ENCODE measurements around the gene PPDPF.
A peak's percentile ranks its signal among the peaks of the same experiment; 100 is the strongest.

The PPDPF gene

DNA sequence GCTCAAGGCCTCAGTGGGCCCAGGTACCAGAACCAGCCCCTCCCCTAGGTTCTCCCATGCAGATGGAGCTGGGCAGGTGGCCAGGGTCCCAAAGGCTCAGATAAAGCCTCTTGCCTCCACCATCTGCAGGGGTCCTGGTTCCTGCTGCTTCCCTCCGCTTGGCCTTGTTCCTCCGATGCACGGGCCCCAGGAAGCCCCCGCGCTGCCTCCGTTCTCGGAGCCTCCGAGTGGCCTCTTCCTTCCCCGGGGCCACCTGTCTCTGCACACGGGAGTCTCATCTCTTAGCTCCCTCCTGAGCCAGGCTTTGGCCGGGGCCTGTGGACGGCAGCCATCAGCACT, 18.5 kb downstream of the PPDPF start:
- DNase-seq, result no peak

DNA sequence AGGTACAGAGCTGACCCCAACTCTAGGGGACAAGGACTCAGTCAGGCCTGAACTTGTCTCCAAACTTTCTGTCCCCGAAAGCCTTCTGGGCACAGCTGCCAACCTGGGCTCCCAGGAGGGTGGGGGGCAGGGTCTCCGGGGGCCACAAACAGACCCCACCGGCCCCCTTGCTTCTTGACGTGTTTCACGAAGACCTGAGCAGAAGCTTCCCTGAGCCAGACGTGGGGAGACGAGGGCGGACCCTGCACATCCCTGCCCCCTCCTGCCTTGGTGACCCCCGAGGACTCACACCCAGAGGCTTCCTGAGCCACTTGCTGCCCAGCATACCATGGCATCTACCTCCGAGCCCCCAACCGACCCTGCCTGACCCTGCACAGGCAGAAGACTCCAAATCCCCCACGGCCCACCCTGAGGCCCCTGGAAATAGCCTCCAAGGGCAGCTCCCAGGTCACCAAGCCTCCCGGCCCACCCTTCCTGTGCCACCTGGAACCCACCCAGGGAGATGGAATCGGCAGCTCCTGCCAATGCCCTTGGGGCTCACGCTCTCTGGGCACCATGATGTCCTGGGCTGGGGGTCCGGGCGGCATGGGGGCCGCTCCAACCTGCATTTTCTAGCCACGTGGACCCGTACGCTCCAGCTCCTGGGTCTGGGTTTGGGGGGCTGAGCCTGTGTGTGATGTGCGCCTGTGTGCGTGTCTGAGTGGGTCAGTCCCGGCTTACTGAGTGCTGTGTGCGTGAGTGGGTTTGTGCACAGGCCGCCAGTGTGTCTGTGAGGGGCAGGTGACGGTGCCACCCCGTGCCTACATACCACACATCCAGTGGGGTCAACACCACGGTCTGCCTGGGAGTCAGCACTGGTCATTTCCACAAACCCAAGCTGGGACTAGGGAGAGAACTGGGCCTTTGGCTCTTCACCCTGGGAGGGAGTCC, 19.1 kb downstream of the PPDPF start:
- DNase-seq, result no peak

DNA sequence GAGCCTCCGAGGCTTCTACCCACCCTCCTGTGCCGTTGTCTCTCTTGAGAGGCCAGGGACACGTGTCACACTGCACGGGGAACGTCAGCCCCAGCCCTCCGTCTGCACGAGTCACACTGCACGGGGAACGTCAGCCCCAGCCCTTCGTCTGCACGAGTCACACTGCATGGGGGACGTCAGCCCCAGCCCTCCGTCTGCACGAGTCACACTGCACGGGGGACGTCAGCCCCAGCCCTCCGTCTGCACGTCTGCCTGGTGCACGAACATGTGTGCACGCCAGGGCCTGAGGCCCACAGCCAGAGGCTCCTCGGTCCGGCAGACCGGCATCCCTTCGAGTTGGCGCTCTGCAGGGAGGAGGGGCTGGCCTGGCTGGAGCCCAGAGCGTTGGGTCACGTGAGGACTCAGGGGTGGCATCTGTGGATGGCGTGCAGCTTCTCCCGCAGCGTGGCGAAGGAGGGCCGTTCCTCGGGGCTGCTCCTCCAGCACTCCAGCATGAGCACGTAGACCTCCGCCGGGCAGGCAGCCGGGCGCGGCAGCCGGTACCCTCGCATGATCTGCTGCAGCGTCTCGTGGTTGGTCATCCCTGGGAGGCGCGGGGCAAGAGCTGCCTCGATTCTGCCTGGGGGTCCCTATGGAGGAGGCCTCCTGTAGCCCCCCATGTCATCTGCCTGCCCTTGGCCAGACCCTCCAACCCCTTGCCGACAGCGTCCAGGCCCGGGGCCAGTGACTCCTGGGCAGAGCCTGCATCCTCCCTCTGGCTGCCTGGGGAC, 20.0 kb downstream of the PPDPF start:
- no peak for DNase-seq

DNA sequence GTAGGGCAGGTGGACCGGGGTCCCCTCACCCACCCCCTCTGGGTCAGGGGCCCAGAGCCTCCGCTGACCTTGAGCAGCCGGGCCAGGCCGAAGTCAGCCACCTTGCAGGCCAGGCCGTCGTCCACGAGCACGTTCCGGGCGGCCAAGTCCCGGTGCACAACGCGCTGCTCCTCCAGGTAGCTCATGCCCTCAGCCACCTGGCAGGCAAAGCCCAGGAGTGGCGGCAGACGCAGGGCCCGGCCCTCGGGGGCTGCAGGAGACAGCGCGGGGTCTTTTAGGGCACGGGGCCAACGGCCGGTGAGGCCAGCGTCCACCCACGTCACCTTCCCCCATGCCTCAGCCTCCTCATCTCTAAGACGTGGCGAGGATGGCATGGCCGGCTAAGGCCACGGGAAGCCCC, 20.8 kb downstream of the PPDPF start:
- no peak for DNase-seq

DNA sequence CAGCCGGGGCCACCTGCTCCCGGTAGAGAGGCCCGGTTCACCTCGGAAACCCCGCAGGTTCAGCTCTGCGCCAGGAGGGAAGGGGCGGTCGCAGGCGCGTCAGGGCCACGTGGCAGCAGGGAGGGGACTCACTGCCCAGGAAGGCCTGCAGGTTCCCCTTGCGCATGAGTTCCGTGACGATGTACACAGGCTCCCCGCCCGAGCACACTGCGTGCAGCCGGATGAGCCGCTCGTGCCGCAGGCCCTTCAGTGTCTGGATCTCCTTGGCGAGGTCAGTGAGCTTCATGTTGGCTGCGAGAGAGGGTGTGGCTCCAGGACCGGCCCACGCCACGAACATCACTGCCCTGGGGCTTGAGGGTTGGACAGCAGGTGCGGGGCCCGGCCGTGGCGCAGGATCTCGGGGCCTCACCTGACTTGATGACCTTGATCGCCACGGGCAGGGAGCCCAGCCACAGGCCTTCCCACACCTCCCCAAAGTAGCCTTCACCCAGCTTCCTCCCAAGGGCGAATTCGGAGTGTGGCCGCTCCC, 21.5 kb downstream of the PPDPF start:
- no peak for DNase-seq

DNA sequence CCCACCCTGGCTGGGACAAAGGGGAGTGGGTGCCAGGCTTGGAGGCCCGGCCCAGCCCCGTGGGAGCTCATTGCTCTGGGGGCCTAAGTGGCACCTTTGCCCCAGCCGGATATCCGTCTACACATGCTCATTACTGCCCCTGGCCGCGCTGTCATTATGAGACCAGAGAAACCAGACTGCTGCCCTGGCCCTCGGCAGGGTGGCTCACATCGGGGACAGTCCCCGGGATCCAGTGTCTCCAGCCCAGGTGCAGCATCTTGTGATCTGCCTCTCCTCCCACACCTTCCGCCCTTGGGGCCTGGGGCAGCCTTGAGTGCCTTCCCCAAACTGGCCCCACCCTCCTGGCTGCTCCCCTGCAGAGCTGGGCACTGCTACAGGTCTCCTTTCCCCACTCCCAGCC, 22.1 kb downstream of the PPDPF start:
- no peak for DNase-seq

DNA sequence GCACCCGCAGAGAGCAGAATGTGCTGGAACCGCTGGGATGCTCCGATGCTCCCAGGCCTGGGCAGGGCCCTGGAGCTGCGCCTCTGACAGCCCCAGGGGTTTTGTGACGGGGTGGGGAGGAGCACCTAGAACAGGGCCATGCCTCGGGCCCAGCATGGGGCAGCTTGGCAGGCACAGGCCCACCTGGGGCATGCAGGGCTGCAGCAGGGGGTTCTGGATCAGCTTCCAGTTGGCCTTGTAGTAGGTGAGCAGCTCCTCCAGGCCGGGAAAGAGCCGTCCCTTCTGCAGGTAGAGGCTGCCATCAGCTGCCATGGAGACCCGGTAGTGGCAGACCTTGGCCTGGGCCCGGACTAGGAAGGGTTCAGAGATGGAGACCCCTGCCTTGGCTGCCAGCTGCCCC, 22.6 kb downstream of the PPDPF start:
- DNase-seq, result no peak

DNA sequence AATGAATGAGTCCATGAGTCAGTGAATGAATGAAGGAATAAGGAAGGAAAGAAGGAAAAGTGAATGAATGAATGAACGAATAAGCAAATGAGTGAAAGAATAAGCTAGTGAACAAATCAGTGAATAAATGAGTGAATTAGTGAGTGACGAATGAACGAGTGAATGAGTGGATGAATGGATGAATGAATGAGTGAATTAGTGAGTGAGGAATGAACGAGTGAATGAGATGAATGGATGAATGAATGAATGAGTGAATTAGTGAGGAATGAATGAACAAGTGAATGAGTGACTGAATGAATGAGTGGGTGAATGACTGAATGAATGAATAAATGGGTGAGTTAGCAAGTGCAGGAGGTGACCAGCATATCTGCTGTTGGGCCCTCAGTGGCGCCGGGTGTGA, 23.2 kb downstream of the PPDPF start:
- no peak for DNase-seq

DNA sequence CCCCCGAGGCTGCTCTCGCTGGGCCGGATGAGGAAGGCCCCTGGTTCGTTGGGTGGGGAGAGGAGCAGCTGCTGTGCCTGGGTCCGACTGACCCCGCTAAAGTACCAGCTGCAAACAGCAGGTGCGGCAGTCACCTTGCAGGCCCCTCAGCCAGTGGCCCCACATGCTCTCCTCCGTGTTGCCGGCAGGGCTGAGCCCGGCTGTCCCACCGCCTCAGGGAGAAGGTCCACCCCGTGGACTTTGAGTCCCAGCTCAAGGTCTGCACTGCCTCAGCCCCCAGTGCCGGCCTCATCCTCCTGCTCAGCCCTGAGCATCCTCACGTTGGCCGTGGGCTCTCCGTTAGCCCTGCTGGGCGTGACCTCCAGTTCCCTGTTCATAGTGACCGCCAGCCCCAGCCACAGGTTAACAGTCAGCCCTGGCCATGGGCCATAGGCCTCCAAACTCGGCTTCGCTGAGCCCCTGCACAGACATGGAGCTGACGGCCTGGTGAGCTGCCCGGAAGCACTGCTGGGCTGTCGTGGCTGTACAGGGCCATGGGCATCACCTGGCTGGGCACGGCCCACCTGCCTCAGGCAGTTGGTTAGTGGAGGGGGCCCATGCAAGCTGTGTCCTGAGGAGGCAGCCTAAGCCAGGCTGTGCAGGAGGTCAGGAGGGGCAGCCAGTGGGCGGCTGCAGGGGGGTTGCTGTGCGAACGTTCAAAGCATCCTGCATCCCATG, 23.8 kb downstream of the PPDPF start:
- DNase-seq, result no peak

DNA sequence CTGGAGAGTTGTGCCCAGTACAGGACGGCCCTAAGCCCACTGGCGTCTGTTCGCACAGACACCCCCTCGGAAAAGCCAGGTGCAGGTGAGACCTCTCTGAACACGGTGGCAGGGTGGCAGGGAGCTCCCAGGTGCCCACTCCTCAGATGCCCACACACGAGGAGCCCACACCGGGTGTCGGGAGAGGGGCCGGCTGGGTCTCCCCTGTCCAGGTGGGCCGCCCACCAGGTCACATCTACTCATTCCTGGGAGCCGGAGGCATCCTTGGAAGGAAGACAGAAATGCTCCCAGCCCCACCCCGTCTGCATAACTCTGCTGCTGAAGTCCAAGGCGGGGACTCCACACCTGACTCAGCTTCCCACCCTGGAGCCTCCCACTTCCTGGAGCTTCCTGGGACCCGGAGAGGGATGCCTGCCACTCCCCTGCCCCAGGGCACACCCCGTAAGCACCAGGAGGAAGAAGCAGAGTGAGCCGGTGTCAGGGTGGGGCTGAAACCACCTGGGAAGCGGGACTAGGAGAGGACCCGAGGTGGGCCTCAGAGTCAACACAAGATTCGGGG, 24.5 kb downstream of the PPDPF start:
- DNase-seq, result peak; percentile 37

DNA sequence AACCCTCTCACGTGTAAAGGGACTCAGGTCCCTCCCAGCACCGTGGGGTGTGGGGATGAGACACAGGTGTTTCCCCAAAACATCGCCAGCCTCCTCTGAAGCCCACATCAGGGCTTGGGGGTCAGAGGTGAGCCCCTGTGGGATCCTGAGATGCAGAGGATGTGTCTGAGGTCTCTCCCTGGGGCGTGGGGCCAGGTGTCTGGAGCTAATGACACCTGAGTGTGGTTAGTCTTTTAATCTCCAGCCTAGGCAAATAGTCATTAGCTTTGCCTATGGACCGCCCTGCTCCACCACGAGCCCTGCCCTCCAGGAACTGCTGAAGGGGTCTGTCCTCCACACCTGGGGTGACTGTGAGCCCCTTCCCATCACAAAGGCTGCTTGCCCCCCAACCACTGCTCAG, 25.2 kb downstream of the PPDPF start:
- DNase-seq, result no peak

DNA sequence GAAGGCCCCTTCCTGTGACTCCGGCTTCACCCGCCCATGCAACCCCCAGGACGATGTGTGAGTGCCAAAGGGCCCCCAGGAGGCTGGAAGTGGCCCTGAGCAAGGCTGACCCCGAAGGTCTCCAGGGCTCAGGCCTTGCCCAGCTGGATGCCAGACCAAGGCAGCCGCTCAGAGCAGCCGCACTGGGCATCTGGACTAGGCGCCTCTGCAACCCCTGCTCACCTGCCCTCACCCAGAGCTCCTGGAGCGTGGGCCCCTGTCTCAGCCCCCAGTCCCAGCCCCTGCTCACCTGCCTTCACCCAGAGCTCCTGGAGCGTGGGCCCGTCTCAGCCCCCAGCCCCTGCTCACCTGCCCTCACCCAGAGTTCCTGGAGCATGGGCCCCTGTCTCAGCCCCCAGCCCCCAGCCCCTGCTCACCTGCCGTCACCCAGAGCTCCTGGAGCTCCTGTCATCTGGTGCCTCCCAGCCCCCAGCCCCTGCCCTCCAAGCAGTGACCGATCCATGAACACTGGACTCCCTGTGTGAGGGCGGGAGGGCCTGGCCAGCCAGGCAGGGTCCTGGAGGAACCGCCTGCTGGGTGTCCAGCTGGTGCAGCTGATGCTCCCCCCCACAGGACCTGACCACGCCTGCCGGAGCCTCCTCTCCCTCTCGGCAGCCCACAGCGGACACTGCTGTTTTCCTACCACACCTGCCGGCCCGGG, 25.8 kb downstream of the PPDPF start:
- DNase-seq, result no peak

DNA sequence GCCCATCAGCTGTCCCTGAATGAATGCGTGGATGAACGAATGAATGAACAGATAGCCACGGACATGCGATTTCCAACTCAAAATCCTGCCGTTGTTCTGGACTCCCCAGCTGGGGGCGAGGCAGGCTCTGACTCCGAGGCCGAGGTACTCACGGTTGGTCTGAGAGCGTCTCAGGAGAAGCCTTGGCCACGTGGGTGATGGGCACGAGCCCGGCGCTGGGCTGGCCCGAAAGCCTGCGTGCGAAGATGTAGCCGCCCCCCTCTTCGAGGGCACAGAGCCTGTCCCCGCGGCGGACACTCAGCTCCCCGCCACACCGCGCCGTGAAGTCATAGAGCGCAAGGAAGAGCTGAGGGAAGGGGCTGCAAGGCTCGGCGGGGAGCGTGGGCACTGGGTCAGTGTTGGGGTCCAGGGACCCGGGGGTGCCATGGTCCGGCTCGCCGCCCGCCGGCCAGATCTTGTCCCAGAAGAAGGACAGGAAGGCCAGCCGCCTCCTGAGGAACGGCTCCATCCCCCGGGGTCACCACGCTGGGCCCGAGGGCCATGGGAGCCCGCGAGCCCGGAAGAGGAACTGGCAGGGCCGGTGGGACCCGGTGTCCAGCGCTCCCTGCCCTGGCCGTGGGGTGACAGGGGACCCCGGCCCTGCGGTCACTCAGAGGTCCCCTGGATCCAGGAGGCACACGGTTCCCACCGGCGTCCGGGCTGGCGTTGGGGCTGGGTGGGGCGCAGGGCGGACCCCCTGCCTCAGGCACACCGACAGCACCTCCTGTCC, 26.6 kb downstream of the PPDPF start:
- no peak for DNase-seq

DNA sequence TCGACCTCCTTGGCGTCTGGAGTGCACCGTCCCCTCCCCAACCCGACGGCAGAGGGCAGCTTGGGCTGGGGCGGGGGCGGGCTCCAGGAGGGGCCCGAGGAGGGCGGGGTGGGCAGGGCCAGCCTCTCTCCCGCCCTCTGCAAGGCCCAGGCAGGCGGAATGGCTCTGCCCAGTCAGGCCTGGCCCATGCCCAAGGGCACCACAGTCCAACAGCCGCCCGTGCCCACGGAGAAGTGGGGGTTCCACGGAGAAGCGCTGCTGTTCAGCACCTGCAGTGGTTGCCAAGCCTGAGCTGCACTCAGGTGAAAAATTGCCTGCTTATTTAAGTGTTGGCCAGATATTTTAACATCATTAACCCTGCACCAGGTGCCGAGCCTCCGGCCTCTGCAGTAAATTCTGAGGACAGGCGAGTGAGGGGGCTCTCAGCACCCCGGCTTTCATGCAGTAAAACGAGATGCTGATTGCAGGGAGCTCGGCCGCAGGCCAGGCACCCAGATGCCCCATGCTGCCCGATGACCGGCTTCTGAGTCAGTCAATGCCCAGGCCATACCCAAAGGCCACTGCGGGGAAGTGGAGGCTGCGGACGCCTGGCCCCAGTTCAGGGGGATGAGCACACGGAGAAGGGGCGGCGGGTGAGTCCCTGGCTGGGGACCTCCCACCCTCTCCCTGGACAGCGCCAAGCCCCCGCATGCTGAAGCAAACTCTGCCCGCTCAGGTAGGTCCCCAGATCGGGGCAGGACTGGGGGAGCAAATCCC, 27.3 kb downstream of the PPDPF start, which contains the start of gene SRMS:
Gene SRMS, minus strand, starts transcription at position 25 of the 756 bp plus-strand sequence. CDS start 286 bp downstream, outside the sequence.
- DNase-seq, result no peak

DNA sequence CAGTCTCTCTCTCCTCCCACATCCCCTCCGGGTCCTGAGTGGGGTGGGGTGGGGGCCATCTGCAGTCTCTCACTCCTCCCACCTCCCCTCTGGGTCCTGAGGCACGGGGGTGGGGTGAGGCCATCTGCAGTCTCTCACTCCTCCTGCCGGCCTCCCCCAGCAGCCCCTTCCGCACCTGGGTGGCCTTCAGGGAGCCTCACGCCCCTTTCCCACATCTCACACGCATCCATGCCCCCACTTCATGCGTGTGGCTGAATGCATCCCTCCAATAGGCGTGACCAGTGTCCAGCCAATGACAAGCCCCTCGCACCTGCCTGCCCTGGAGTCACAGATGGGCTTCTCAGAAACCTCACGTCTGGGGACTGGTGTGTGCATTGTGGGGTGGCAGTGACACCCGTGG, 28.0 kb downstream of the PPDPF start:
- no peak for DNase-seq

DNA sequence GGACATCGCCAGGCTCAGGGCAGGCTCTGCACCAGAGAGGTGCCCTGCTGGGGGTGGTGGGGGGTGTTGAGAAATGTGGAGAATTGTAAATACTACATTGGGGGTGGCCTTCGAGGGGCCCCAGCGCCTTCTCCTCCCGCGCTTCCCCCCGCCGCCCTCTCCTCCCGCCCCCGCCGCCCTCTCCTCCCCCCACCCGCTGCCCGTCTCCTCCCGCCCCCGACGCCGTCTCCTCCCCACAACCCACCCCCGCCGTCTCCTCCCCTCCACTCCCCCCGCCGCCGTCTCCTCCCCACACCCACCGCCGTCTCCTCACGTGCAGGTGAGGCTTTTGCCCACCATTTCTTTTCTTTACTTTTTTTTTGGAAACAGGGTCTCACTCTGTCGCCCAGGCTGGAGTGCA, 28.5 kb downstream of the PPDPF start:
- no peak for DNase-seq

DNA sequence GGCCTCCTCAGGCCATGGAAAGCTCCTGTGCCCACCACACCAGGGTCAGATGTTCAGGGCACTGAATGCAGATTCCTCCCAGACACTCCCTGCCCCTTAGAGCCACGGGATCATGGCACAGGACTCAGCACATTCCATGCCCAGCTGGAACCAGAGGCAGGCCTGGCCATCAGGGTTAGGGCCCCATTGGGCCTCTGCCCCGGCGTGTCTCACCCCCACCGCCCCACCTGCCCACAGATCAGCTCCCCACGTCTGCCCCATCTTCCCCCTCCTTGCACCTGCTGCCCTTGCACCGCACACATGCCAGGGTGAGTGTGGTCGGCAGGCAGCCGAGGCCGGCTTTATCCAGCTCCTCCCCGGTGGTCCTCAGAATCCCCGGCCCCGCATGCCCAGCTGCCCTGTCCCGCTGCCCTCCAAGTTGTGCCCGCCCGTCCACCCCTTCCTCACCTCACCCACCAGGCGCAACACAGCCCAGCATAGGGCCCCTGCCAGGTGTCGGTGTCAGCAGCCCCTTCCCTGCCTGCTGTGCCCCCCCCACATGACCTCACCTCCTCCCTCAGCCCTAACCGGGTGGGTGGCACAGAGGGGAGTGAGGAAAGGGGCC, 29.2 kb downstream of the PPDPF start:
- no peak for DNase-seq

DNA sequence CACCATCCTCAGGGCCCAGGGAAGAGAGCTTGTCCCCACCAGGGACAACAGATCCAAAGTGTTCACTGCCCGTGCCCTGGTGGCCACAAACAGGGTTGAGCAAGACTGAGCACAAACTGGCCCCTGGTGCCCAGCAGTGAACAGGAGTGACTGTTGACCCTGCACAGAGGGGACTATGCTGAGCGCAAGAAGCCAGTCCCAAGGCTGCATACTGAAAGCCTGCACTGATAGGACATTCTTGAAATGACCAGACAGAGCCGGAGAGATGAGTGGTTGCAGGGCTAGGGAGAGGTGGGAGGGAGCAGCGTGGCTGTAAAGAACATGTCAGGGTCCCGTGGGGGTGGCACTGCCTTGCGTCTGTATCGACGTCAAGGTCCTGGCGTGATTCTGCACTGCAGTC, 30.5 kb downstream of the PPDPF start:
- DNase-seq, result peak; percentile 41

DNA sequence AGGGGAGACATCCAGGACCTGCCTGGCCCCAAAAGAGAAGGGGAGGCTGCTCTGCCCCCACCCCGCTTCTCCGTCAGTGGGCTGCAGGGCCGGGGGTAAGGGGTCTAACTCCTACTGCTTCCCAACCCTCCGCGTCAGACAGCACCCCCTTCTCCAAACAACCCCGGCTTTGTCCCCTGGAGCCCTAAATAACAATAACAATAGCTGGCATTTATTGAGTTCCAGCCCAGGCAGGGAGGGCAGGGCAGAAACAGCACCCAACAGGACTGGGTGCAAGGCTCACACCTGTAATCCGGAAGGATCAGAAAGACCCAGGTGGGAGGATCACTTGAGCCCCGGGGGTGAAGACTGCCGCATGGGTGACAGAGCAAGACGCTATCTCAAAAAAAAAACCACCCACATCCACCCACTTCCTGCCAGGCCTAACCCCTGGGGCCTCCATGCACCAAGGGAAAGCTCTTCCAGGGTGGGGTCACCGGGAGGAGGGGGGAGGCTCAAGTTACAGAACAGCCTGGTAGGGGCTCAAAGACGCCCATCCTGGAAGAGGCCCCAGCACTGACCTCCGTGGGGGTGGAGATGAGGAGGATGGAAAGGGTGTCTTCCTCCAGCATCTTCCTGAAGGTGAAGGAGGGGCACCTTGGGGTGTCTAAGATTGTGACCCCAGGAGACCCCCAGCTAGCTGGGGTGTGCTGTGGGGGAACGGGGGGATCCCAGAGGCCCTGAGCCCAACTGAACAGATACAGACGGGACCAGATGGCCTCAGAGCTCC, 32.1 kb downstream of the PPDPF start:
- DNase-seq, result peak; percentile 34
